Fibroblast of skin of scalp (primary cell): ENCODE results near the gene CRYL1.

Source experiments
- DNase-seq: peaks from one replicate; pipeline ENCODE4 v3.0.0-alpha.2; 2013

CRYL1 gene

DNA sequence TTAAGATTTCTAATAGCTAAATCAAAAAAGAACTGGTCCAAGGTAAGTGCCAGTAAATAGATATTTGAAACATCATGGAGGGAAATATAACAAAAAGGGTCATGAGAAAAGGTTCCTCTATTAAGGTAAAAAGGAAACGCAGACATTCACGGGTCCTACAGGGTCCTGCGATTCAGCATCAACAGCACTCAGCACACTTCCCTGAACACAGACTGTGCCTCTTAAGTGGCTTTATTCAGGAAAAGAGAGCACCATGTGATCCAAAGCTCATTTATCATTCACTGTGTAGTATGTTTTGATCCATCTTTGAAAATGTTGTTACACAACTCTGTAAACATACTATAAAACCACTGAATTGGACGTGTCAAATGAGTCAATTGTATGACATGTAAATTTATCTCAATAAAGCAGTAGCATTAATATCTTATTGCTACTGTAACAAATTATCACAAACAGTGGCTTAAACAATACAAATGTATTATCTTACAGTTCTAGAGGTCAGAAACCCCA, 33.7 kb downstream of the CRYL1 start:
- DNase-seq = no peak

DNA sequence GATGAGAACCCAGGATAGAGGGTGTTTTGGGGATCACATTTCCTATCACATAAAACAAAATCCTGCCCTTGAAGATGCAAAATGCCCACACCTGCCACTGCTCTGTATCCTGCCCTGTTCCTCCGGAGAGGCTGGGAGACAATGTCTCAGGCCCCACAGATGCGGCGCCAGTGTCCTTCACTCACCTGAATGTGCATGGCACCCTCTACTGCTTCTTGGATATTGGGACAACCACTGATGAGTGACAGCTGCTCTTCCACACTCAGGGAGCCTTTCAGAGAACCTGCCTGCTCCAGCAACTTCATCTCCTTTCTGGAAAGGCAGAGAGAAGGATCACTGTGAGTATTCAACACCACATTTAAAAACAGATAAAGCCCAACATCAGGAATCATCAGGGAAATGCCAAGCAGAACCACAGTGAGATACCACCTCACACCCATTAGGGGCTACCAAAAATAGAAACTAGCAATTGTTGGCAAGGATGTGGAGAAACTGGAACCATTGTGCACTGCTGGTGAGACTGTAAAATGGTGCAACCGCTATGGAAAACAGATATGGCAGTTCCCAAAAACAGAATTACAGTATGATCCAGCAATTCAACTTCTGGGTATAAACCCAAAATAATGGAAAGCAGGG, 36.4 kb downstream of the CRYL1 start:
- peak; percentile 55 for DNase-seq

DNA sequence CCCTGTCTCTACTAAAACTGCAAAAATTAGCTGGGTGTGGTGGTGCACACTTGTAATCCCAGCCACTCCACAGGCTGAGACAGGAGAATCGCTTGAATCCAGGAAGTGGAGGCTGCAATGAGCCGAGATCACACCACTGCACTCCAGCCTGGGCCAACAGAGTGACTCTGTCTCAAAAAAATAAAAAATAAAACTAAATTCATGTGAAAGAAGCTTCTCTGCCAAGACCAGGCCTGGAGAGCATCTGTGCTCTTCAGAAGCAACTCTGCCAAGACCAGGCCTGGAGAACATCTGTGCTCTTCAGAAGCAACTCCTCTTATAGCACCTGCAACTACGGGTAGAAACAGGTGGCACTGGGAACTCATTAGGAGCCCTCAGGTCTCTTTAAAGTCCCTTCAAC, 37.7 kb downstream of the CRYL1 start:
- DNase-seq = no peak

DNA sequence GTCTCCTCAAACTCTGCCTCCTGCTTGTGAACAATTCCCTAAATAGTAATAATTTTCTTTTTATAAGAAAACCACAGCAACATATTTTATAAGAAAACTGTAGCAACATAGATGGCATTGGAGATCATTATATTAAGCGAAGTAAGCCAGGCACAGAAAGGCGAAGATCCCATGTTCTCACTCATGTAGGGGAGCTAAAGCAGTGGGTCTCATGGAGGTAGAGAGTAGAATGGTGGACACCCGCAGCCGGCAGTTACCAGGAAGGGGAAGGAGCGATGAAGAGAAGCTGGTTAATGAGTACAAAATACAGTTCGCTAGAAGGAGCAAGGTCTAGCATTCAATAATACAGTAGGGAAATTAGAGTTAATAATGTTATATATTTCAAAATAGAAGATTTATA, 42.9 kb downstream of the CRYL1 start:
- no peak for DNase-seq

DNA sequence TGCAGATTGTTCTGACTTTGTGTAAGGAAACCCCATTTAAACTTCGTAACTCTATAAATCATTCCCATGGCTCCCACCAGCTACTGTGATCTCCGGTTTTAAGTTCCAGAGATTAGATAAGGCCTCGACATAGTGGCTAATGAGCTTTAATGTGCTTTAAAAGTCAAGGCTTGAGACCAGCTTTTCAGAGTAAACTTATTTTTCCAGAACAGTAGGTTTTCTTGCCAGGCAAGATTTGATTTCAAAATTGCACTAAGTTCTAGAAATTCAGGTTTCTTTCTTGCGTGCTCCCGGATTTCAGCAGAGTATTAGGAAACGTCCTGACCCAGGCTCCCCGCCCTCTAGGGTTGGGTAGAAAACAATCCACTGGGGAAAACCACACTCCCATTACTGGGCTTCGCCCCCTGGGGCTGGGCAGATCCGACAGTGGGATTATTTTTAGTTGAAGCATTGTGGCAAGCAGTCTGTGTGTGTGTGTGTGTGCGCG, 43.3 kb downstream of the CRYL1 start:
- no peak for DNase-seq

DNA sequence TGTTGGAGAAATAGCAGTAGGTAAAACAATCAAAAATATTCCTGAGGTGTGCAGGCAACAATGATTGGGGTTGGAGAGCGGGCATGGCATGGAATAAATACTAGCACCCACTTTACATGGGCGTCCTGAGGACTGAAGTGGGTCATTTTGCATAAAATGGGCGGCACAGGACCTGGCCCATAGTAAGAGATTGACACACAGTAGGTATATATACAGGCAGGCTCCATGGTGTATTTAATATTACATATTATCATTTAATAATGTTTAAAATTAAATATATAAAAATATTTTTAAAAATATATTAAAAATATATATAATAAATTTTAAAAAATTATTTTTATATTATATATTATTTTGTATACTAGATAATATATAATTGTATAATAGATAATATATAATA, 48.3 kb downstream of the CRYL1 start:
- DNase-seq = no peak

DNA sequence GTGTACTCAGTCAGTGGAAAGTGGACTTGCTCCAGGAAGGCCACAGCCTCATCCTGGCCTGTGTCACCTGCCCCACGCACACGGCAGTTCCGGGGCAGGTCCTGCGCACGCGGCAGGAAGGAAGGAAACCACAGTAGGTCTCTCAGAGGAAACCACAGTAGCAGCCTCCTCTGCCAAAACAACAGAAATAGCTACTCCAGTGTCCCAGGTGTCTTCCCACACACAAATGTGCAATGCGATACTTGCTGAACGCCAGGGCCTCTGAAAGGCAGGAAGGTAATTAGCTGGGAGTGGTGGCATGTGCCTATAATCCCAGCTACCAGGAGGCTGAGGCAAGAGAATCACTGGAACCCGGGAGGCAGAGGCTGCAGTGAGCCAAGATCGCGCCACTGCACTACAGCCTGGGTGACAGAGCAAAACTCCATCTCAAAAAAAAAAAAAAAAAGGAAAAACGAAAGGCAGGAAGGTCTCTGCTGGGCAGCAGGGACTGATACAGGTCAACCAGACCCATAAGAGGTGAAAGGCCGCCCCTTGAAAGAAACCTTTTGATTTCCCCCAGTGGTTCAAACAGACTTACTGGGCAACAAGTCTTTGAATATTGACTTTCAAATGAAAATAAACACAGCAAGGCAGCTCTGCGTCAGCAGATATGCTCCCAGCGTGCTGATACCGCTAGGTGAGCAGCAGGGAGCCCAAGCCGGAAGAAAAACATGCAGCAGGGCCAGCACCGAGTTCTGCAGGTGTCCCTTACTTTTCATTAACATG, 49.5 kb downstream of the CRYL1 start:
- DNase-seq = no peak

DNA sequence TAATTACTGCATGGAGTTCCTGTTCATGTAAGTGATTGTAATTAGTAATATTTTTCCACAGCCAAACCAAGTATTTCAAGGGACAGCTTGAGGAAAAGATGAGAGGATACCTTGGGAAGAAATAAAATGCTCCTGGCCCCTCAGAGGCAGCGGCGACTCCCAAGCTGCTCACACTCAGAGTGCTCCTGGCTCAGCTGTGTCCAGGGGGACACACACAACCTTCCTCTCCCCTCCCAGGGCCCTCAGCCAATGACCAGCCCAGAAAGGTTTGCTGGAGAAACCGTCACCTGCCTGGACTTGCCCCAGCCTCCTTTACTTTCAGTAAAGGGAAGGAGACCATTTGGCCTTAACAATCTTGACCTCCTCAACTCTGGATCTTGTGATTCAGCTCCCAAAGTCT, 51.1 kb downstream of the CRYL1 start:
- no peak for DNase-seq

DNA sequence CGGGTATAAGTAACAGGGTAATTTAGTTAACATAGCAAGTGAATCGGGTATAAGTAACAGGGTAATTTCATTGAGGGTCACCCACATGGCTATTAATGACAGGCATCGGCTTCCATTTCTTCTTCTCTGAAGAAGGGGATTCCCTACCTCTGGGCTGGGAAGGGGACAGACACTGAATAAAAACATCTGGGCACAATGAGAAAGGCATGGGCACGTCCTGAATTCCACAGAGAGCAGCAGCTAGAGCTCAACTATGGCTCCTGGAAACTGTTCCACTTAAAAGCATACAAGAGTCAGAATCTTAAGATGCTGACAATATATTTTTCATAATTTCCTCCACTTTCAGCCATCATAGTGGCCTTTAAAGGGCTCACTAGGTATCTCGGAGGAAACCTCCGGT, 51.8 kb downstream of the CRYL1 start:
- DNase-seq = no peak

DNA sequence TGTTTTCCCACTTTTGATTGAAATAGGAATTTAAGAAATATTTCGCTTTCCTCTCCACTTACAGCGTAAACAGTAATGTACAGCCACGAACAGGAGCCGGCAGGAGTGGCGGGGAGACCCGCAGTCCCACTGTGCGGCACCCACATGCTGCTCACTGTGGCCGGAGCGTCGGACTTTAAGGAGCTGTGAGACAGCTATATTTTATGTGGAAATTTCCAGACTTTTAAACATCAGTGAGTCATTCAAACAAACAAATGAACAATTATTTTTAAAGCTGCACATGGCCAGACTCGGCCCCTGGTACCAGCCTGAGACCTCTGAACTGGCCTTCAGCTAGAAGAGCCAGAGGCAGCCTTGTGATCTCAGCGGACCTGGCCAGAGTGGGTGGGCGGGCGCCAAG, 52.5 kb downstream of the CRYL1 start:
- no peak for DNase-seq

DNA sequence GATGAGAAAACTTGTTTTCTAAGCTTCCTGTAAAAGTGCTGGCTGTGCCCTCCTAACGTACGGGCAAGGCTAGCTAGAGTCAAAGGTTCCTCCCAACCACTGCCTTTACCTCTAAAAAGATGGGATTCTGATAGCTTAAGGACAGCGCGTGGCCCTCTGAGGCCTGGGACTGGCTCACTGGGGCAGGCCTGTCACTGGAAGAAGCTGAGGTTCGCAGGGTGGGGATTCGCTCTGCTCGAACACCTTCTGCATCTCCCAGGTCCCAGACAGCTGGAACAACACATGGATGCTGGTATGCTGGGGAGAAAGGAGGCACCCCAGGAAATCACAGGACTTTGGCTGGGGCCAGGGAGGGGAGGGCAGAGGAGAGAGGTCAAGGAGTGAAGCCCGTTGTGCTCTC, 53.1 kb downstream of the CRYL1 start:
- no peak for DNase-seq

DNA sequence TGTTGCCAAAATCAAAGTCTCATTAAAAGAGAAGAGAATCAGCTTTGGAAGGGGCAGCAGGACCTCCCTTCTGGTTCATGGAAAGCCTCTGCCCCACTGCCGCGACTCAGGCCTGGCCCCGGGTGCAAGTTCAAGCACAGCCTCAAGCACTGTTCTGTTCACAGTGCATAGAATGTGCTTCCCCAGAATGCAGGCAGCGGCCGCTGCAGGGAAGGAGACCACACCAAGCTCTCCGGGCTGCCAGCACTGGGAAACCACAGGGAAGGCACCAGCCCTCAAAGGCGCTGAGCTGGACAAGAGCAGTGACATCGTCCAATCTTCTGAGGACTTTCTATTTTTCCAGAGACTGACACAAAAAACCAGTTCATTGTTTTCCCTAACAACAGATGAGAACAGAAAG, 55.5 kb downstream of the CRYL1 start:
- DNase-seq = no peak

DNA sequence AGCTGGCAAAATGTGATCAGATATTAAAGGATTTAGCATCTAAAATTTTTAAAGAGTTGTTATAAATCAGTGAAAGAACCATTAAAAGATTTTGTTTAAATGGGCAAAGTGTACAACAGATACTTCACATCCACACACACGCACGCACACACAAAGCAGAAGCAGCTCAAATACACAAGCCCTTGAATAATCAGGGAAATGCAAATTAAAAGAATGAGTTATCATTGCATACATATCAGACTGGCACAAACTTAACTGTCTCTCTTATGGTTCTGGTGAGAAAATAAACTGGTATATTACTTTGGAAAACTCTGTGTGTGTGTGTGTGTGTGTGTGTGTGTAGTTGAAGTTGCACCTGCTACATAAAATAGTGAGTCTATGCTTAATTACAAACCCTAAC, 59.3 kb downstream of the CRYL1 start:
- DNase-seq = no peak

DNA sequence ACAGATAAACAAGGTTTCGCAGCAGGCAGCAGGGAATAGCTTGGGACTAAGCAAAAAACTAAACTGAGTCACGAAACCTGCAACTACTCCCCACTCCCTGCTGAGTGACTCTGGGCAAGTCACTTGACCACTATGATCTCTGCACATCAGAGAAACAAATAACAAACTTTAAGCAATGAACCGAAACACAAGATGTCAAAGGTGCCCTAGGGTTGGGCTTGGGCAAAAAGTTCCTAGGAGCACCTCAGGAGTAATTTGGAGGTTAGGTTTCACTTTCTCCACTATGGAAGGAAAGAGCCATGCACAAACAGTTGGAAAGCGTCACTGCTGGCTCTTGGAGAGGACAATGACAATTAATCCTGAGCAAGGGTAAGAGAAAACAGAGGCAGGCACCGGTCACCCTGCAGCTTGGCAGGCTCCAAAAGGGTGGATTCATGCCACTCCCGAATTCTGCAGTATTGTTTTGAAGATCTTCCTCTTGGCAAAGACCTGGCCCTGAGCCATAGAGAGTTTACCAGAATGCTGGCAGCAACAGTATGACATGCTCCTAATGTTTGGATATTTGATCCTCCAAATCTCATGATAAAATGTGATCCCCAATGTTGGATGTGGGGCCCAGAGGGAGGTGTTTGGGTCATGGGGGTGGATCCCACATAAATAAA, 60.3 kb downstream of the CRYL1 start:
- DNase-seq = no peak

DNA sequence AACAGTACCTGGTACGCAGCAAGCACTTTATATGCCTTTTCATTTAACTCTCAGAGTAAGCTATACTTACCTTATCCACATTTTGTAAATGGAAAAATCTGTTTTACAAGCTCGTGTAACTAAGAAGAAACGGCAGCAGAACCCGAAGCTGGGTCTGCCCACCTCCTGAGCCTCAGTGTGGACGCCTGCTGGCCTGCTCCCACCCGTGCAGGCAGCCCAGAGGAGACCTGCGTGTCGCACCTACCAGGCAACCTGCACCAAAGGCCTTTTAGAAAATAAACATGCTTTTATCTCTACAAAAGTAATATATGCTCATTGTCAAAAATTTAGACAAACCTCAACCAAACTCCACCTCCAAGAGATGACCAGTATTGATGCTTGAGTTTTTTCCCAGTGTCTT, 62.7 kb downstream of the CRYL1 start:
- no peak for DNase-seq

DNA sequence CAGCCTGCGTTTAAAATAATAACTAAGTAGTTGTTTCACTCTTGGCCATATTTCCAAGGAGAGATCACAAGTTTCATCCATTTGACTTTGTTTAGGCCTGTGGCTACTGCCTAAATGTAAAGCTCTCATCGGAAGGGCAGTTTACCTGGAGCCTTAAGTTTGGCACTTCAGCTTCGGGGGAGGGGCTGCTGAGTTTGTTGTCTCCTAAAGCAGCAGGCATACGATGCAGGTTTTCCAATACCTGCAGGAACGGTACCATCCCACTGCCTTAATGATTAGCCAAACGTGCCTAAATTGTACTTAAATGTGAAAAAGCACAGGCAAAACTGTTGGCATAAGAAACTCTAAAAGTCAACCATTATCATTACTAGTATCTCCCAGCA, 63.1 kb downstream of the CRYL1 start:
- DNase-seq = no peak

DNA sequence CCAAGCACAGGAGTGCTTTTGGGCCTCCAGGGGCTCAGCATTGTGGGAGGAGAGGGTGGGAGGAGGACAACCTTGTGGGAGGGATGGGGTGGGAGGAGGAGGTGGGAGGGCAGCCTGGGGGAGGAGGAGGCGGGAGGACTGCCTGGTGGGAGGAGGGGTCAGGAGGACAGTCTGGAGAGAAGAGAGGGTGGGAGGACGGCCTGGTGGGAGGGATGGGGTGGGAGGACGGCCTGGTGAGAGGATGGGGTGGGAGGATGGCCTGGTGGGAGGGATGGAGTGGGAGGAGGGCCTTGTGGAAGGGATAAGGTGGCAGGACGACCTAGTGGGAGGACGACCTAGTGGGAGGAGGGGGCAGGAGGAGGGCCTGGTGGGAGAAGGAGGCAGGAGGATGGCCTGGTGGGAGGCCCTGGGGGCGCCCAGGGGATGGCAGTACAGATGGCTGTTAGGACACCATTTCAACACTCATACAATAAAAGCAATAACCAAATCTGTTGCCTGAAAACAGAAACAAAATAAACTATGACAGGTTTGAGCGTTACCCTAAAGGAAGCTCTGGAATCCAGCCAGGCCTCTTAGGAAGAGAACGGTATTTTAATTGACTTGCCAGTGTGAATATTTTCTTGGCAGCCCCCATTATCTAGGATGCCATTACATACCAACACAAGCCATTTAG, 63.7 kb downstream of the CRYL1 start:
- DNase-seq = peak; percentile 45

DNA sequence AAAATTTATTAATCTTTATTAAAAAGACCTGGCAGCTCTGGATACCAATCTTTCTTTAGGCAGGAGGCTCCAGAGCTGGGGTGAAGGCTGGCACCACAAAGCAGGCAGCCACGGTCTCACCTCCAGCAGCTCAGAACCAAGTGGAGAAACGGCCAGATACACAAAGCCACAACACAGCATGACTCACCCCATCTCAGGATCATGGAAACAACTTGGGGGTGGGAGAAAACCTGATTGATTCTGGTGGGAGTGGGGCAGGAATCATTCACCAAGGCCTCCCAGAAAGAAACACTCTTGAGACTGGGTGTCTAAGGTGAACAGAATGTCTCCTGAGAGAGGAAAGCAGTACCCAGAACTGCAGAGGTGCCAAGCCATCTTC, 64.2 kb downstream of the CRYL1 start:
- DNase-seq = peak; percentile 41

DNA sequence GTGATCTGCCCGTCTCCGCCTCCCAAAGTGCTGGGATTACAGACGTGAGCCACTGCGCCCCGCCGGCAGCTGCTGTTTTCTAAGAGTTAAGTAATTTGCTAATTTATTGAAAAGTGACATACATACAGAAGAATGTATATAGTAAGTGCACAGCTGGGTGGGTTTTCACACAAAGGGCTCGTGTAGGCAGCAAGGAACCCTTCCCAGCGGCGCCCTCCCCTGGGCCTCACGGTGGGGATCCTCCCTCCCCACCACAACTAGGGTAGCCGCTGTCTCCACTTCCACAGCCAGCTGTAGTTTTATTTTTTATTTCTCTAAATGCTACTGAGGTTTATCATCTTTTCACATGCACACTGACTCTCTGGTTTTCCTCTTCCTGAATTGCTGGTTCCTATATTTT, 64.9 kb downstream of the CRYL1 start:
- peak; percentile 44 for DNase-seq

DNA sequence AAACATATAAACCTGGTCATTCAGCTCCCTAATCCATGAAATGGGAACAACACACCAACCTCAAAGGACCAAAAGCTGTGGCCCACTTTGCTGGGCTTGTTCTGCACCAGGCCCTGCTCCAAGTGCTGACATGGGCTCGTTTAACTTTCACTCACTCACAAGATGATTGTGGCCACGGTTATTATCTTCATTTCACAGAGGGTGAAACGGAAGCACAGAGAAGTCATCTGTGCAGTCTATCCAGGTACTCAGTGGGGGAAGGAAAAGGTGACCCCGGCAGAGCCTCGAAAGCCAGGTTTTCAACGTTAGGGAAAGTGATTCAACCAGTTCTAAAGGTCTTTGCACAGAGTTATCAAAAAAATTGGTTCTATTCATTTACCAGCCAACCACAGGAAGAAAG, 68.0 kb downstream of the CRYL1 start:
- no peak for DNase-seq

DNA sequence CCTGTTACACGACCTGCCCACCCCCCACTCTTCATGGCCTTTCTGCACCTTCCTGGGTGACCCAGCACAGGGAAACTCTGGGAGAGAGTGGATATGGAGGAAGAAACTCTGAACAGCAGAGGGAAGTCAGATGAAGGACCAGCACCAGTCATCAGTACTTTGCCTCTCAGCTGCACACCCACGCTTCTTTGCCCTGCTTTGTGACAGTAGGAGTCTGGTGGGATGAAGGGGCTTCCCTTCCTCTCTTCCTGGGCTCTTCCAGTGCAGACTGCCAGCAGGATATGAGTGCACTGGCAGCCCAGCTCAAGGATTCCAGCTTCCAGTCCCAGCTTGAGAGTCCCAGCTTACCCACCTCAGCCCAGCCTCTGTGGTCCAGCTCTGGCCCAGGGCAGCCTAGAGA, 68.9 kb downstream of the CRYL1 start:
- no peak for DNase-seq

DNA sequence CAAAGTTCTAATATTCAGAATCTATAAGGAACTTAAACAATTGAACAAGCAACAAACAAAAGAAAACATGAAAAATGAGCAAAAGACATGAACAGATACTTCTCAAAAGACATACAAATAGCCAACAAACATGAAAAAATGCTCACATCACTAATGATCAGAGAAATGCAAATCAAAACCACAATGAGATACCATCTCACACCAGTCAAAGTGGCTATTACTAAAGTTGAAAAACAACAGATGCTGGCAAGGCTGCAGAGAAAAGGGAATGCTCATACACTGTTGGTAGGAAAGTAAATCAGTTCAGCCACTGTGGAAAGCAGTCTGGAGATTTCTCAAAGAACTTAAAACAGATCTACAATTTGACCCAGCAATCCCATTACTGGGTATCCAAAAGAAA, 74.3 kb downstream of the CRYL1 start:
- no peak for DNase-seq

DNA sequence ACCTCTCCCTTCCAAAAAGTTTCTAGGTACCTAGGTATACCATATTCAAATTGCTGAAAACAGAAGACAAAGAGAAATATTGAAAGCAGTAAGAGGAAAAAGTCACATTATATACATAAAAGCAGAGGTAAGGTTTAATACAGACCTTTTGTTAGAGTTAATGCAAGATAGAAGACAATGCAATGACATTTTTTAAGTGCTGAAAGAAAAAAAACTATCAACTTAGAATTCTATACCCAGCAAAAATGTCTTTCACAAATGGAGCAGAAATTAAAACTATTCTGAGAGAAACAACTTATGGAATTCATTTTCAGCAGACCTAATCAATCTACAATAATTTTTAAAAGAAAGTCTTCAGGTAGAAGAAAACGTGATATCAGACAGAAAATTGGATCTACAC, 77.2 kb downstream of the CRYL1 start:
- DNase-seq = no peak
